Esophagus squamous epithelium (tissue), 5 donors: ENCODE measurements around the gene NBL1. TPM values are rescaled to one million over a fixed set of nuclear protein-coding genes. Genes with fewer than 3 reads are reported as not detected.

Source experiments
- DNase-seq: peaks from one replicate; lab custom pipeline; 2025; lab: John Stamatoyannopoulos, UW
- H3K27ac ChIP-seq, 4 donors: fragments of 200-600 bp; sonication (generic); one replicate each; pipeline ENCODE4 v1.5.1; 2016 to 2019; ENCODE audit warnings: mild to moderate bottlenecking in 1 of 4
- H3K27me3 ChIP-seq, 4 donors: fragments of 200-600 bp; sonication (generic); 1 replicate in 3 of 4; 2 replicates in 1 of 4; pipeline versions ENCODE4 v1.5.1 to v1.6.0; 2017 to 2021; ENCODE audit warnings: antibody characterized with exemption in 1 of 4
- H3K36me3 ChIP-seq, 3 donors: fragments of 200-600 bp; sonication (generic); one replicate each; pipeline ENCODE4 v1.5.1; 2016 to 2019
- H3K4me1 ChIP-seq, 3 donors: fragments of 200-600 bp; sonication (generic); one replicate each; pipeline ENCODE4 v1.5.1; 2017 to 2019
- H3K4me3 ChIP-seq, 4 donors: fragments of 200-600 bp; sonication (generic); 1 replicate in 3 of 4; 2 replicates in 1 of 4; pipeline ENCODE4 v1.5.1; 2016 to 2019; ENCODE audit warnings: mild to moderate bottlenecking in 2 of 4, moderate library complexity in 1 of 4
- H3K9me3 ChIP-seq, 3 donors: fragments of 200-600 bp; sonication (generic); one replicate each; pipeline ENCODE4 v1.5.1; 2016 to 2019
- POLR2A ChIP-seq, 4 donors: fragments of 450-650 bp; IDR thresholded peaks; one replicate each; pipeline ENCODE4 v1.6.1; 2017; ENCODE audit warnings: antibody characterized with exemption in 4 of 4, mild to moderate bottlenecking in 4 of 4, moderate library complexity in 3 of 4
- WGBS, 2 donors: methylation state at CpG; one replicate each; pipeline ENCODE4 v1.1.5; 2018; 5-methylcytosine and 5-hydroxymethylcytosine counted together
- intact Hi-C: fragments of 100-400 bp; cut with DNase I; formaldehyde crosslinking; loops from one replicate; pipeline ENCODE4 v1.15.0; 2022
- total RNA-seq, 4 donors: library from RNA; depleted of rRNA; stranded (reverse); fragments of >200 nt; gene quantifications; one replicate each; pipeline ENCODE4 v1.1.0, GENCODE V29; 2016
- TF ChIP-seq, protein P1 (sequence below), 6 experiments: fragments of 450-650 bp in 4 of 6; fragments of 200-600 bp in 2 of 6; sonication (generic) in 2 of 6; IDR thresholded peaks; one replicate each; pipeline ENCODE4 v1.5.1; 2016 to 2019; ENCODE audit warnings: antibody characterized with exemption in 6 of 6, mild to moderate bottlenecking in 4 of 6, moderate library complexity in 4 of 6
- donor health status: DM: yes; HTN: yes; CAD: no.

Gene NBL1
- total RNA-seq, 4 donors from 2014 or later = 67.8 to 170 (median 95.1) TPM

GRCh38 chr1:19665496-19666465 lies 21.7 kb downstream of the NBL1 start:
- Histone ChIP-seq H3K4me1 (peaks cover 5 to 20% (median 16%) of the 10 kb centered on the region in 3 donors), H3K4me3 (peak overlapping the region in 2 of 4 donors; percentile 42 to 62), H3K27ac (no peak overlapping the region), H3K27me3 (peaks cover 9 to 85% (median 13%) of the 10 kb centered on the region in 4 donors), H3K36me3 (no peaks in the 10 kb centered on the region), H3K9me3 (no peaks in the 10 kb centered on the region)
- TF ChIP-seq, protein P1, sequence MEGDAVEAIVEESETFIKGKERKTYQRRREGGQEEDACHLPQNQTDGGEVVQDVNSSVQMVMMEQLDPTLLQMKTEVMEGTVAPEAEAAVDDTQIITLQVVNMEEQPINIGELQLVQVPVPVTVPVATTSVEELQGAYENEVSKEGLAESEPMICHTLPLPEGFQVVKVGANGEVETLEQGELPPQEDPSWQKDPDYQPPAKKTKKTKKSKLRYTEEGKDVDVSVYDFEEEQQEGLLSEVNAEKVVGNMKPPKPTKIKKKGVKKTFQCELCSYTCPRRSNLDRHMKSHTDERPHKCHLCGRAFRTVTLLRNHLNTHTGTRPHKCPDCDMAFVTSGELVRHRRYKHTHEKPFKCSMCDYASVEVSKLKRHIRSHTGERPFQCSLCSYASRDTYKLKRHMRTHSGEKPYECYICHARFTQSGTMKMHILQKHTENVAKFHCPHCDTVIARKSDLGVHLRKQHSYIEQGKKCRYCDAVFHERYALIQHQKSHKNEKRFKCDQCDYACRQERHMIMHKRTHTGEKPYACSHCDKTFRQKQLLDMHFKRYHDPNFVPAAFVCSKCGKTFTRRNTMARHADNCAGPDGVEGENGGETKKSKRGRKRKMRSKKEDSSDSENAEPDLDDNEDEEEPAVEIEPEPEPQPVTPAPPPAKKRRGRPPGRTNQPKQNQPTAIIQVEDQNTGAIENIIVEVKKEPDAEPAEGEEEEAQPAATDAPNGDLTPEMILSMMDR (IDR thresholded peaks at IDR 0.05) = no peak
- TF ChIP-seq POLR2A (IDR thresholded peaks at IDR 0.05) = no peak
- no peak for DNase-seq
- 39 to 60% methylated on average over 12 to 18 of the region's 84 CpGs for WGBS, 2 donors
- intact Hi-C loops = no loop called here

- peaks cover 5 to 19% (median 16%) of the 10 kb centered on the region in 3 donors for H3K4me1 ChIP-seq
- TF ChIP-seq, protein P1 (IDR thresholded peaks at IDR 0.05) = no peak
- TF ChIP-seq POLR2A (IDR thresholded peaks at IDR 0.05) = no peak
- H3K9me3 ChIP-seq = no peaks in the 10 kb centered on the region
- DNase-seq = no peak
- no peak overlapping the region for H3K27ac ChIP-seq
- H3K36me3 ChIP-seq = no peaks in the 10 kb centered on the region
- no peak overlapping the region for H3K4me3 ChIP-seq
- 36 to 79% methylated on average over 3 to 8 of the region's 8 CpGs for WGBS, 2 donors
- H3K27me3 ChIP-seq = peaks cover 9 to 84% (median 11%) of the 10 kb centered on the region in 4 donors
- intact Hi-C loops = no loop called here
These were observed 24.8 kb downstream of the NBL1 start for GRCh38 chr1:19668888-19669287.

DNA sequence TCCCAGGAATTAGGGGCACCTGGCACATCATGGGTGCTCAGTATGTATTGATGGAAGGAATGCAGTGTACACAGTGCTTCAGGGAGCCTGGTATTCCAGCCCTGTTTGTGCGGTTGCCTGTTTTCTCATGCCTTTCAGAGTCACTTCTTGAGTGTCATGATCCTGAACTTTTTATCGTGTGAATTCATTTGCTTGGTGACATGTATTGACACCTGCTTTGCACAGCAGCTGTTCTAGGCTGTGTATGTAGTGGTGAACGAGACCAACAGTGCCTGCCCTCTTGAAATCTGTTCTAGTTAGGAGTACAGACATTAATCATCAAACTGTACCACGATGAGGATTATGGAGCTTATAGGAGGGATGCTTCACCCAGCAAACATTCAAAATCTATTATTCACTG lies 26.7 kb downstream of the NBL1 start:
- 46 to 71% methylated on average over 1 to 4 of the region's 4 CpGs for WGBS, 2 donors
- peaks cover 0 to 79% (median 2%) of the 10 kb centered on the region in 4 donors for H3K27me3 ChIP-seq
- TF ChIP-seq, protein P1 (IDR thresholded peaks at IDR 0.05) = no peak
- TF ChIP-seq POLR2A (IDR thresholded peaks at IDR 0.05) = no peak
- peaks cover 0 to 2% (median 1%) of the 10 kb centered on the region in 3 donors for H3K4me1 ChIP-seq
- no peak overlapping the region for H3K4me3 ChIP-seq
- intact Hi-C loops = no loop called here
- no peak overlapping the region for H3K27ac ChIP-seq
- H3K36me3 ChIP-seq = no peaks in the 10 kb centered on the region
- no peak for DNase-seq
- no peaks in the 10 kb centered on the region for H3K9me3 ChIP-seq

- no peak for DNase-seq
- Histone ChIP-seq H3K27me3 (peaks cover 0 to 71% (median 0%) of the 10 kb centered on the region in 4 donors), H3K36me3 (no peaks in the 10 kb centered on the region), H3K9me3 (no peaks in the 10 kb centered on the region), H3K4me3 (no peak overlapping the region), H3K27ac (no peak overlapping the region), H3K4me1 (no peaks in the 10 kb centered on the region)
- intact Hi-C loops = no loop called here
- 26 to 40% methylated on average over 3 to 6 of the region's 6 CpGs for WGBS, 2 donors
- TF ChIP-seq POLR2A (IDR thresholded peaks at IDR 0.05) = no peak
- TF ChIP-seq, protein P1 (IDR thresholded peaks at IDR 0.05) = no peak
These were observed 28.1 kb downstream of the NBL1 start for GRCh38 chr1:19672237-19672636.

DNA sequence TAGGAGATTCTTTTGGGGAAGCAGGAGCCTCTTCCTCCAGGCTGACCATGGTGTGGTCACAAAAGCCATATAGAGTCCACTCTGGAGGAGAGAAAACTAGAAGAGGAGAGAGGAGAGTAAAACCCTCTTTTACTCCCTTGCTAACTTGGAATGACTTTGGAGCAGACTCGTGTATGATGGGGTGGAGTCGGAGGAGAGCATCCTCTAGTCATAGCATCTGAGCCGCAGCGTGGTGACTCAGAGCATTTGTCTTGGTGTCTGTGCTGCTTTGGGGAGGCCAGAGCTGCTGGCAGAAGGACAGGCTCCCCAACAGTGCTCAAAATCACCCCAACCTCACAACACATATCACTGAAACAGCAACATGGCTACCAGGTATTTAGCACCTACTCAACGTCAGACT lies 31.7 kb downstream of the NBL1 start:
- 47 to 100% methylated on average over 1 to 5 of the region's 5 CpGs for WGBS, 2 donors
- H3K27me3 ChIP-seq = peaks cover 0 to 39% (median 0%) of the 10 kb centered on the region in 4 donors
- H3K4me3 ChIP-seq = no peak overlapping the region
- TF ChIP-seq, protein P1 (IDR thresholded peaks at IDR 0.05) = no peak
- TF ChIP-seq POLR2A (IDR thresholded peaks at IDR 0.05) = no peak
- no peak for DNase-seq
- H3K36me3 ChIP-seq = no peaks in the 10 kb centered on the region
- H3K4me1 ChIP-seq = no peaks in the 10 kb centered on the region
- intact Hi-C loops = no loop called here
- no peak overlapping the region for H3K27ac ChIP-seq
- no peaks in the 10 kb centered on the region for H3K9me3 ChIP-seq
